Measurements from ENCODE around the gene NTF3. TPM values are rescaled to one million over a fixed set of nuclear protein-coding genes. Genes with fewer than 3 reads are reported as not detected.

The NTF3 gene
- total RNA-seq, 1 donor from 2014 or later: 1.1 TPM

DNA sequence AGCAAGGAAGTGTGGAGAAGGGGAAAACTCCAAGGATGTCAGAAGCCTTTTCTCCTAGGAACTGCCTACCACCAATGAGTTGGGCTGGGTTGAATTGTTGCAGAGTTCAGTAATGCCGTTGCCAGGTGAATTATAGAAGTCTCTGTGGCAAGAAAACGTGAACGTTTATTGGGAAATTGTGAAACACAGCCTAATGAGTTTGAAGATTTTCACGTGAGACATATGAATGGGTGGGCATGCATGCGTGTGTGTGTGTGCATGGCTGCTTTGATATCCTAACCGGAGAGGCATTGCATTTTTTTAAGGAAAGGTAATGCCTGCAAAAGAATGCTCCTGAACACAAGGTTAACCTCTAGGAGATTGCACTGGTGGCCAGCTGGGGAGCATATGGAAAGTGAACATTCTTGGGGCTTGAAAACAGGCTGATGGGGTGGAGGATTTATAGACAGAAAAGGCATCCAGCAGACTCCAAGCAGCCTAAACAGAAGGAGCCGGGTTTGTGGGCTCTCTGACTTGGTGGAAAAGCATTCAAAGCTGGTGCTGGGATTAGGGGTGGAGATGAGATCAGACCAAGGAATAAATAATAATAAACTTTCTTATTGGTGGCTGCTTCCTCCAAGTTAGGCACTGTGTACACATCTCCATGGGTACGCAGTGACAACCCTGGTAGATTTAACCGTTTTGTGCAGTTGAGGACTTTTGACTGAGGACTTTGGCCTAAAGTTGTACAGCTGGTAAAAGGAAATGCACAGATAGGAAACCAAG, 67.8 kb downstream of the NTF3 start:
- no peak for ATAC-seq (ENCODE audit: poor library complexity)
- intact Hi-C loops (cut with DNase I): no loop called here
- no peak for DNase-seq

- intact Hi-C loops (cut with DNase I): no loop called here
- DNase-seq (no peak), ATAC-seq (ENCODE audit: poor library complexity) (no peak)
Observed at GRCh38 chr12:5500331-5500659, 68.4 kb downstream of the NTF3 start.

DNA sequence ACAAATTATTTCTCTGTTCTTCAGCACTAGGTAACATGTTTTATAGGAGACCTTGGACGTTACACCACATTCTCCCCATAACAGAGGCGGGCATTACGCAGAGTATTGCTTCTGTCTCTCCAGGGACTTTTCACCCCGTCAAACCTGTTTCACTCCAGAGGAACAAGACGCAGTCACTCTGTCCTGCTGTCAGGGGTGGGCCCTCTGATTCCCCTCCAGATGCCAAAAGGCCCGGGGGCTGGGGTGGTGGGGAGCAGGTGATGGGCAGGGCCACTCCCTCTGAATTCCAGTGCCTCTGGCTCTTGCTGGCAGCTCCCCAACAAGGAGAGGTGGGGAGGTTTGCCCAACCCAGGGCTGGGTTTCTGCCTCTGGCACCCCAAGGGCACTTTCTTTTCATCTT, 71.9 kb downstream of the NTF3 start:
- intact Hi-C loops (cut with DNase I): no loop called here
- ATAC-seq (ENCODE audit: poor library complexity) (no peak), DNase-seq (no peak)

- intact Hi-C loops (cut with DNase I): no loop called here
- ATAC-seq (ENCODE audit: poor library complexity) (no peak), DNase-seq (no peak)
Observed at GRCh38 chr12:5505116-5505515, 73.2 kb downstream of the NTF3 start.

DNA sequence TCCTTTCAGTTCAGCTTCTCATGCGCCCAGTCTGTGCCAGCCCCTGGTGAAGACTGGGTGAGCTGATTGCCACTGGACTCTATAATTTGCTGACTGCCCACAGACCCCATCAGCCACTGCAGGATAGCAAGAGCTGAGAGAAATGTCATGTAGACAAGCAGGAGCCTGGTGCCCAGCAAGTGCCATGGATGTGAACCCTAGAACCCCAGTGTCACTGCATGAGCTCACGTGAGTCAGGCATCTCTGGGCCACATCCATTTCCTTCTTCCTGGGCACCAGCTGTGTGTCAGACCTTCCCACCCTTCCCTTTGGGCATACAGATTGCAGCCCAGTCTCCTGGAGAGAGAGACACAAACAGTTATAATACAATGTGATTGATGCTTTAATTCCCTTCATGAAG, 73.8 kb downstream of the NTF3 start:
- intact Hi-C loops (cut with DNase I): no loop called here
- ATAC-seq (ENCODE audit: poor library complexity) (no peak), DNase-seq (no peak)

- ATAC-seq (ENCODE audit: poor library complexity) (peak; percentile 31), DNase-seq (no peak)
- intact Hi-C loops (cut with DNase I): no loop called here
Observed at GRCh38 chr12:5506295-5506694, 74.4 kb downstream of the NTF3 start.

- DNase-seq (peak; percentile 62), ATAC-seq (ENCODE audit: poor library complexity) (peak; percentile 81)
- intact Hi-C loops (cut with DNase I): no loop called here
Observed at GRCh38 chr12:5506821-5507231, 74.9 kb downstream of the NTF3 start.

- no peak for ATAC-seq (ENCODE audit: poor library complexity)
- intact Hi-C loops (cut with DNase I): no loop called here
Observed at GRCh38 chr12:5507401-5507935, 75.6 kb downstream of the NTF3 start.

GRCh38 chr12:5507944-5508343, 76.0 kb downstream of the NTF3 start:
- DNase-seq (no peak), ATAC-seq (ENCODE audit: poor library complexity) (no peak)
- intact Hi-C loops (cut with DNase I): no loop called here

More at GRCh38 chr12:5507401-5507935, 75.6 kb downstream of the NTF3 start:
- no peak for DNase-seq

DNA sequence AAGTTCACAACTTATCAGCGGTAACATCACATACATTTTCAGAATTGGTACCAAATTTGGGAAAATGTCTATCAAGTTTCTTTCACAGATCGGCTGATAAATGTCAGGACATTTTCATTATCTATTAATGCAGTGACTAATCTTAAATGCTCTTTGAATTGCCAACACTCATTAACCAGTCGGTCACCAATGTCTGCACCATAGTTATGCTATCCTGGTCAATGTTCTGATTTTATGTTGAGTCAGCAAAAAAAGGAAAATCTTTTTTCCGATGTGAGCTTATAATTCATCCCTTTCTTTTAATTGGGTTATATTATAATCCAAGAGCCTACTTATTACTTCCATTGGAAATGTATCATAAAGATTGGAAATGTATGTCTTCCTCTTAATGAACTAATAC, 77.2 kb downstream of the NTF3 start:
- intact Hi-C loops (cut with DNase I): no loop called here
- DNase-seq (no peak), ATAC-seq (ENCODE audit: poor library complexity) (no peak)

- no peak for ATAC-seq (ENCODE audit: poor library complexity)
- intact Hi-C loops (cut with DNase I): no loop called here
- DNase-seq: no peak
Observed at GRCh38 chr12:5509557-5509956, 77.6 kb downstream of the NTF3 start.

GRCh38 chr12:5510251-5510805, 78.4 kb downstream of the NTF3 start:
- DNase-seq (no peak), ATAC-seq (ENCODE audit: poor library complexity) (no peak)
- intact Hi-C loops (cut with DNase I): no loop called here

- DNase-seq: no peak
- intact Hi-C loops (cut with DNase I): no loop called here
- ATAC-seq (ENCODE audit: poor library complexity): no peak
Observed at GRCh38 chr12:5511256-5511643, 79.3 kb downstream of the NTF3 start.

- DNase-seq: peak; percentile 64
- intact Hi-C loops (cut with DNase I): no loop called here
- ATAC-seq (ENCODE audit: poor library complexity): peak; percentile 58
Observed at GRCh38 chr12:5511644-5512600, 80.0 kb downstream of the NTF3 start.

GRCh38 chr12:5512601-5512970, 80.7 kb downstream of the NTF3 start:
- DNase-seq (no peak), ATAC-seq (ENCODE audit: poor library complexity) (no peak)
- intact Hi-C loops (cut with DNase I): no loop called here

DNA sequence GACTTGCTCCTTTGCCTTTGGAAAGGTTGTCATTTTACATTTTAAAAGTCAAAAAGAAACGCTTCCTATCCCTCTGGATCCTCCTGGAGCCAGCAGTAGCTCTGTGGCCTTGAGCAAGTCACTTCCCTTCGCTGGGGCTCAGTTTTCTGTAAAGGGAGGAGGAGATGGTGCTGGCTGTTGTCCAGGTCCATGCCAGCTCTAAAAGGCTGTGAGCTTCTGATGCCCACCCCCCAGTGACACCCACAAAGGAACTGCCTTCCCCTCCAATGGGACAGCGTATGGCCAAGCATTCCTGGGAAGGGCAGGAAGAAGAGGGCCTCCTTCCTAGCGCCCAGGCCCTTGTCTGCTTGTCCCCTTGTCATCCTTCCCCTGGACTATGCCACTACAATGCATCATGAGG, 81.5 kb downstream of the NTF3 start:
- no peak for DNase-seq
- intact Hi-C loops (cut with DNase I): no loop called here
- no peak for ATAC-seq (ENCODE audit: poor library complexity)

DNA sequence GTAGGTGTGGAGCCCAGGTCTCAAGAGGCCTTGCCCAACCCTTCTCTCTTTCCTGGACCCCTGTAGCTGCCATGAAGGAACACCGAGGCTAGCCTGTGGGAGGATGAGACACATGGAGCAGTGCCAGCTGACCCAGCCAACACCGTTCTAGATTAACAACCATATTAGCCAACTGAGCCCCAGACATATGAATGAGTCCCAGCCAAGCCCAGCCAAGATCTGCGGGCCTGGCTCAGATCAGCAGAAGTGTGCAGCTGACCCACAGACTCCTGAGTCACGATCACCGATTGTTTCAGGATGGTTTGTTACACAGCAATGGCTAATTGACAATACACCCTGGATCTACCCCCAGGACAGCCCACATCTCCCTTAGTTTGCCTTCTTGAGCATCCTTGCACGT, 82.1 kb downstream of the NTF3 start:
- intact Hi-C loops (cut with DNase I): no loop called here
- DNase-seq (no peak), ATAC-seq (ENCODE audit: poor library complexity) (no peak)

DNA sequence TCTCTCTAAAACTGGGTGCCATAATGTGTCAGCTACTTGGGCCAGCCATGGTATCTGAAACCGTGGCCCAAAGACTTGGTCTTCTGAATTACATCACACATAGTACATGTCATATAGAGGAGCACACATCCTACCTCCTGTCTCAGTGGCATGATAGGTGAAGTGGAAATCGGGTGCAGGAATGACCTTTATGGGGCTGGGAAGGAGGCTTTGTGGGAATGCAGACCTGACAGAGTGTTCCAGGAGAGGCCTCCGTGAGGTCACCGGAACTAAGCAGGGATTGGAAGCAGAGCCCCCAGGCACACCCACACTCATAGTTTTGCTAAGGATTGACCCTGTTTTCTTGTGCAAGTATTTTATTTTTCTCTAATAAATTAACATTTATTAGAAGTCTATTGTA, 82.6 kb downstream of the NTF3 start:
- no peak for DNase-seq
- intact Hi-C loops (cut with DNase I): no loop called here
- ATAC-seq (ENCODE audit: poor library complexity): no peak

DNA sequence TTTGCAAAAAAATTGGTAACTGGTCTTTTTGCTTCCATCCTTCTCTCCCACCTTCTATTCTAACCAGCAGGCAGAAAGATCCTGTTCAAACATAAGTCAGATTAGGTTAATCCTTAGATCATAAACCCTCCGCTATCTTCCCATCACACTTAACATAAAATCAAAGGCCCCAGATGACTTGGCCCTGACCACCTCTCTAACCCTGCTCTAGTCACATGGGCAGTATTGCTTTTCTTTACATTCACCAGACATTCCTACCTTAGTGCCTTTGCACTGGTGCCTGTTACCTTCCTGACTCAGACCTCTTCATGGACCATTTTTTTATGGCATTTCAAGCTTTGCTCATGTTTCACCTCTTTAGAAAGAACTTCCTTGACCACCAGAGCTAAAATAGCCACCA, 83.5 kb downstream of the NTF3 start:
- intact Hi-C loops (cut with DNase I): no loop called here
- ATAC-seq (ENCODE audit: poor library complexity) (no peak), DNase-seq (no peak)

All from Right ventricle myocardium superior (tissue), 1 donor.